Myometrial cell (primary cell): ENCODE results near the gene ZBTB48. TPM values are rescaled to one million over a fixed set of nuclear protein-coding genes. Genes with fewer than 3 reads are reported as not detected.

Experiments used
- total RNA-seq: library from RNA; depleted of rRNA; stranded (reverse); fragments of >200 nt; gene quantifications from 2 replicates; pipeline ENCODE4 v1.2.3, GENCODE V29; 2015

ZBTB48 gene
- total RNA-seq, result 3.7 and 6.6 TPM in 2 replicates

GRCh38 chr1:6579374-6580118 is at the start of gene ZBTB48:
ZBTB48 (plus strand) TSS chr1:6579994; CDS start chr1:6580610, 616 bp downstream.

GRCh38 chr1:6554031-6554906 is 25.5 kb upstream of the ZBTB48 start, which contains the start of gene NOL9:
NOL9 (minus strand) TSS chr1:6554513; CDS start chr1:6554502, 11 bp downstream.

GRCh38 chr1:6554907-6555778 is 24.7 kb upstream of the ZBTB48 start, which contains the start of gene TAS1R1:
TAS1R1 (plus strand) TSS chr1:6555307; CDS start chr1:6555374, 67 bp downstream.

GRCh38 chr1:6602669-6603237 is 23.0 kb downstream of the ZBTB48 start, which contains the start of gene KLHL21:
KLHL21 (minus strand) TSS chr1:6602869; CDS start chr1:6602817, 52 bp downstream.

GRCh38 chr1:6613361-6614018 is 33.7 kb downstream of the ZBTB48 start, which contains the start of gene PHF13:
PHF13 (plus strand) TSS chr1:6613731; CDS start chr1:6614067, 336 bp downstream.

GRCh38 chr1:6624710-6625583 is 45.2 kb downstream of the ZBTB48 start, which contains the start of gene THAP3:
THAP3 (plus strand) TSS chr1:6624868; CDS start chr1:6625219, 351 bp downstream.

Other genes starting within 250 kb of the ZBTB48 start
- 53.9 and 82.7 TPM in 2 replicates for gene ACOT7, start 186.2 kb upstream of the ZBTB48 start, total RNA-seq
- not detected in 2 replicates for gene HES2, start 160.1 kb upstream of the ZBTB48 start, total RNA-seq
- gene ESPN, start 155.2 kb upstream of the ZBTB48 start, total RNA-seq, result not detected in 2 replicates
- 1.8 and 2.0 TPM in 2 replicates for gene TNFRSF25, start 113.8 kb upstream of the ZBTB48 start, total RNA-seq
- gene PLEKHG5, start 88.3 kb upstream of the ZBTB48 start, total RNA-seq, result 8.5 and 8.9 TPM in 2 replicates
- gene NOL9, start 25.5 kb upstream of the ZBTB48 start, total RNA-seq, result 12.1 and 17.9 TPM in 2 replicates
- gene TAS1R1, start 24.7 kb upstream of the ZBTB48 start, total RNA-seq, result not detected in 2 replicates
- gene KLHL21, start 22.9 kb downstream of the ZBTB48 start, total RNA-seq, result 23.6 and 26.9 TPM in 2 replicates
- gene PHF13, start 33.7 kb downstream of the ZBTB48 start, total RNA-seq, result 6.2 and 7.8 TPM in 2 replicates
- 13.5 and 21.8 TPM in 2 replicates for gene THAP3, start 44.9 kb downstream of the ZBTB48 start, total RNA-seq
- gene DNAJC11, start 121.8 kb downstream of the ZBTB48 start, total RNA-seq, result 25.4 and 27.6 TPM in 2 replicates
- gene CAMTA1, start 205.5 kb downstream of the ZBTB48 start, total RNA-seq, result 70.3 and 80.6 TPM in 2 replicates